Astrocyte (in vitro differentiated cells and primary cell): ENCODE data around the gene KIFAP3. TPM values are rescaled to one million over a fixed set of nuclear protein-coding genes. Genes with fewer than 3 reads are reported as not detected.

Experiments used
- DNase-seq: peaks from one replicate; pipeline ENCODE4 v3.0.0-alpha.2; 2010; ENCODE audit warnings: low read depth
- FAIRE-seq: peaks from 2 replicates; lab custom pipeline; 2011; peaks lifted over from hg19 to GRCh38; lab: Jason Lieb, UNC
- H2AFZ ChIP-seq: 2 replicates; pipeline ENCODE4 v1.6.0; 2012; ENCODE audit warnings: low read depth, low read length, inconsistent platforms
- H3K27ac ChIP-seq: 2 replicates; pipeline ENCODE4 v1.5.1; 2011; ENCODE audit warnings: low read depth, low read length, inconsistent platforms
- H3K27me3 ChIP-seq: 2 replicates; pipeline ENCODE4 v1.6.0; 2011; ENCODE audit warnings: low read length, inconsistent platforms; ENCODE audit not compliant: insufficient read depth
- H3K36me3 ChIP-seq: 2 replicates; pipeline ENCODE4 v1.5.1; 2011; ENCODE audit warnings: low read length, inconsistent platforms; ENCODE audit not compliant: insufficient read depth
- H3K4me1 ChIP-seq: 2 replicates; pipeline ENCODE4 v1.5.1; 2011; ENCODE audit warnings: low read length, inconsistent platforms; ENCODE audit not compliant: insufficient read depth
- H3K4me2 ChIP-seq: 2 replicates; pipeline ENCODE4 v1.6.0; 2012; ENCODE audit warnings: low read length, inconsistent platforms
- H3K4me3 ChIP-seq: 2 replicates; pipeline ENCODE4 v1.5.1; 2011; ENCODE audit warnings: low read depth, mild to moderate bottlenecking, low read length, inconsistent platforms; ENCODE audit not compliant: insufficient read depth
- H3K79me2 ChIP-seq: 2 replicates; pipeline ENCODE4 v1.6.0; 2012; ENCODE audit warnings: mild to moderate bottlenecking, low read length, inconsistent platforms; ENCODE audit not compliant: insufficient read depth
- H3K9ac ChIP-seq: 2 replicates; pipeline ENCODE4 v1.6.0; 2012; ENCODE audit warnings: mild to moderate bottlenecking, low read length, inconsistent platforms
- H3K9me3 ChIP-seq: 2 replicates; pipeline ENCODE4 v1.5.1; 2012; ENCODE audit warnings: low read depth, mild to moderate bottlenecking, low read length, inconsistent platforms; ENCODE audit not compliant: insufficient read depth
- H4K20me1 ChIP-seq: 2 replicates; pipeline ENCODE4 v1.6.0; 2012; ENCODE audit warnings: low read length, inconsistent platforms; ENCODE audit not compliant: insufficient read depth
- H3K27ac Mint-ChIP-seq: one replicate; pipeline ENCODE4 v1.8.0; 2021; ENCODE audit warnings: mild to moderate bottlenecking, mixed read lengths; ENCODE audit not compliant: unreplicated experiment
- H3K27me3 Mint-ChIP-seq: one replicate; pipeline ENCODE4 v1.8.0; 2021; ENCODE audit warnings: low read depth, mixed read lengths; ENCODE audit not compliant: unreplicated experiment
- H3K36me3 Mint-ChIP-seq: one replicate; pipeline ENCODE4 v1.8.0; 2021; ENCODE audit warnings: low read depth, mixed read lengths; ENCODE audit not compliant: unreplicated experiment
- H3K4me1 Mint-ChIP-seq: one replicate; pipeline ENCODE4 v1.8.0; 2021; ENCODE audit warnings: low read depth, mixed read lengths; ENCODE audit not compliant: unreplicated experiment
- H3K4me3 Mint-ChIP-seq: one replicate; pipeline ENCODE4 v1.8.0; 2021; ENCODE audit warnings: mild to moderate bottlenecking, moderate library complexity, mixed read lengths; ENCODE audit not compliant: unreplicated experiment
- H3K9me3 Mint-ChIP-seq: one replicate; pipeline ENCODE4 v1.8.0; 2021; ENCODE audit warnings: mild to moderate bottlenecking, mixed read lengths; ENCODE audit not compliant: unreplicated experiment
- EZH2 ChIP-seq: IDR thresholded peaks from 2 replicates; pipeline ENCODE4 v1.6.1; 2012; ENCODE audit warnings: mild to moderate bottlenecking, low read length, inconsistent platforms; ENCODE audit not compliant: insufficient read depth
- total RNA-seq: library from RNA; stranded (reverse); gene quantifications from 2 replicates; pipeline ENCODE4 v1.2.1, GENCODE V29; 2021
- TF ChIP-seq, protein P1 (sequence below): IDR thresholded peaks from 2 replicates; pipeline ENCODE4 v1.5.1; 2011; ENCODE audit warnings: low read depth, mild to moderate bottlenecking, inconsistent platforms, low read length, moderate library complexity; ENCODE audit not compliant: insufficient read depth

KIFAP3 gene
- total RNA-seq, 1 donor from 2014 or later = 32.8 TPM

GRCh38 chr1:169893645-169894423 lies 180.7 kb downstream of the KIFAP3 start, which contains the start of gene SCYL3:
Gene SCYL3, minus strand, starts transcription at chr1:169893896. Its CDS starts 5,056 bp downstream, at chr1:169888840.
- H3K4me3 ChIP-seq = peak within 1 kb of the TSS; percentile 87
- peaks cover 2% of the 10 kb centered on the region for H3K27me3 Mint-ChIP-seq
- no peak for TF ChIP-seq EZH2
- TF ChIP-seq, protein P1, sequence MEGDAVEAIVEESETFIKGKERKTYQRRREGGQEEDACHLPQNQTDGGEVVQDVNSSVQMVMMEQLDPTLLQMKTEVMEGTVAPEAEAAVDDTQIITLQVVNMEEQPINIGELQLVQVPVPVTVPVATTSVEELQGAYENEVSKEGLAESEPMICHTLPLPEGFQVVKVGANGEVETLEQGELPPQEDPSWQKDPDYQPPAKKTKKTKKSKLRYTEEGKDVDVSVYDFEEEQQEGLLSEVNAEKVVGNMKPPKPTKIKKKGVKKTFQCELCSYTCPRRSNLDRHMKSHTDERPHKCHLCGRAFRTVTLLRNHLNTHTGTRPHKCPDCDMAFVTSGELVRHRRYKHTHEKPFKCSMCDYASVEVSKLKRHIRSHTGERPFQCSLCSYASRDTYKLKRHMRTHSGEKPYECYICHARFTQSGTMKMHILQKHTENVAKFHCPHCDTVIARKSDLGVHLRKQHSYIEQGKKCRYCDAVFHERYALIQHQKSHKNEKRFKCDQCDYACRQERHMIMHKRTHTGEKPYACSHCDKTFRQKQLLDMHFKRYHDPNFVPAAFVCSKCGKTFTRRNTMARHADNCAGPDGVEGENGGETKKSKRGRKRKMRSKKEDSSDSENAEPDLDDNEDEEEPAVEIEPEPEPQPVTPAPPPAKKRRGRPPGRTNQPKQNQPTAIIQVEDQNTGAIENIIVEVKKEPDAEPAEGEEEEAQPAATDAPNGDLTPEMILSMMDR = no peak
- DNase-seq (peak; percentile 97), FAIRE-seq (peak; percentile 80)
- no peaks in the 10 kb centered on the region for H3K27me3 ChIP-seq
- peak within 1 kb of the TSS; percentile 96 for H3K4me2 ChIP-seq
- peak within 1 kb of the TSS; percentile 100 for H3K27ac Mint-ChIP-seq
- peak within 1 kb of the TSS; percentile 95 for H3K9ac ChIP-seq
- H3K9me3 Mint-ChIP-seq = no peaks in the 10 kb centered on the region
- peaks cover 17% of the 10 kb centered on the region for H3K4me1 Mint-ChIP-seq
- no peaks in the 10 kb centered on the region for H3K36me3 Mint-ChIP-seq
- H4K20me1 ChIP-seq = peaks cover 19% of the 10 kb centered on the region
- peak within 1 kb of the TSS; percentile 92 for H3K4me3 Mint-ChIP-seq
- peaks cover 8% of the 10 kb centered on the region for H3K4me1 ChIP-seq
- no peaks in the 10 kb centered on the region for H3K36me3 ChIP-seq
- H3K27ac ChIP-seq = peak within 1 kb of the TSS; percentile 100
- H3K79me2 ChIP-seq = peaks cover 44% of the 10 kb centered on the region
- no peaks in the 10 kb centered on the region for H3K9me3 ChIP-seq
- H2AFZ ChIP-seq = peak within 1 kb of the TSS; percentile 80

GRCh38 chr1:169892927-169893644 lies 181.4 kb downstream of the KIFAP3 start:
- TF ChIP-seq, protein P1 = no peak
- no peak for TF ChIP-seq EZH2
- no peaks in the 10 kb centered on the region for H3K9me3 ChIP-seq
- peaks cover 49% of the 10 kb centered on the region for H3K79me2 ChIP-seq
- peaks cover 3% of the 10 kb centered on the region for H3K36me3 ChIP-seq
- peak overlapping the region; percentile 95 for H3K9ac ChIP-seq
- Mint-ChIP-seq H3K4me3 (peak overlapping the region; percentile 87), H3K27ac (peak overlapping the region; percentile 15), H3K27me3 (peaks cover 2% of the 10 kb centered on the region), H3K36me3 (peaks cover under 1% of the 10 kb centered on the region), H3K4me1 (peaks cover 17% of the 10 kb centered on the region), H3K9me3 (no peaks in the 10 kb centered on the region)
- peak overlapping the region; percentile 100 for H3K27ac ChIP-seq
- DNase-seq = no peak
- no peak for FAIRE-seq
- H4K20me1 ChIP-seq = peaks cover 19% of the 10 kb centered on the region
- H3K4me2 ChIP-seq = peak overlapping the region; percentile 96
- peak overlapping the region; percentile 87 for H3K4me3 ChIP-seq
- peaks cover 8% of the 10 kb centered on the region for H3K4me1 ChIP-seq
- peak overlapping the region; percentile 80 for H2AFZ ChIP-seq
- H3K27me3 ChIP-seq = no peaks in the 10 kb centered on the region
